GM13976 (cell line): ENCODE measurements around the gene INSIG1.

ENCODE experiments used
- DNase-seq: peaks from one replicate; pipeline ENCODE4 v3.0.0; 2012; ENCODE audit warnings: low spot score
- in situ Hi-C: fragments of 300-500 bp; cut with MboI; formaldehyde crosslinking; loops from one replicate; pipeline ENCODE4 v1.12.0; 2022; ENCODE audit warnings: low sequenced_read_pairs, mixed read lengths, inconsistent platforms; ENCODE audit not compliant: unreplicated experiment
- TF ChIP-seq, protein P1 (sequence below): IDR thresholded peaks from 2 replicates; pipeline ENCODE4 v1.5.1; 2012; ENCODE audit warnings: borderline replicate concordance, mild to moderate bottlenecking; ENCODE audit not compliant: insufficient read depth; ENCODE audit errors: extremely low read depth, missing control alignments, control extremely low read depth

INSIG1 gene

DNA sequence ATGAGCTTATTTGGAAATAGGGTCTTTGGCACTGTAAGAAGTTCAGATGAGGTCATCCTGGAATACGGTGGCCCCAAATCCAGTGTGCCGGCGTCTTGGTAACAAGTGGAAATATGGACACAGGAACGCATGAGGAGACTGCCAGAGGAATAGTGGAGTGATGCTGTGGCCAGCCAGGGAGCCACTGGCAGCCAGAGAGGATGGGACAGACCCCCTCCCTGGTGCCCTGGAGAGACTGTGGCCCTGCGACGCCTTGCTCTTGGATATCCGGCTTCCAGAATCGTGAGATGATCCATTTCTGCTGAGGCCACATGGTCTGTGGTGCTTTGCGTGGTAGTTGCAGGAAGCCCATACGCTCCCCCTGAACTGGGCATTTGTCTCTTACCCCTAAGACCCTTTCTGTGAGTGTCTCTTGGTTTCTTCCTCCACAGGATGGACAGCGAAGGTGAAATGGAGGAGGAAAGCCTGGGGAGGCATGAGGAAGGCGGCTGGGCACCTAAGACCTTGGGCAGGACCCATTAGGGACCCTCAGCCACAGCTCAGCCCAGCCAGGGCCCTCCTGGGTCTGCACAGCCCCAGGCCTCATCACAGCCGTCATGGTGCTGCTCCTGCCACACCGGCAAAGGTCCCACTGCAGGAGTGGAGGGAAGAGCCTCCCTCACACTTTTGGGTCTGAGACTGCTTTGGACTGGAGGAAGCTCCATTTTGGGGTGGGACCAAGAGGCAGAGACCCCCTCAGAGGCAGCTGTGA lies 53.6 kb downstream of the INSIG1 start:
- DNase-seq, result no peak
- TF ChIP-seq, protein P1, sequence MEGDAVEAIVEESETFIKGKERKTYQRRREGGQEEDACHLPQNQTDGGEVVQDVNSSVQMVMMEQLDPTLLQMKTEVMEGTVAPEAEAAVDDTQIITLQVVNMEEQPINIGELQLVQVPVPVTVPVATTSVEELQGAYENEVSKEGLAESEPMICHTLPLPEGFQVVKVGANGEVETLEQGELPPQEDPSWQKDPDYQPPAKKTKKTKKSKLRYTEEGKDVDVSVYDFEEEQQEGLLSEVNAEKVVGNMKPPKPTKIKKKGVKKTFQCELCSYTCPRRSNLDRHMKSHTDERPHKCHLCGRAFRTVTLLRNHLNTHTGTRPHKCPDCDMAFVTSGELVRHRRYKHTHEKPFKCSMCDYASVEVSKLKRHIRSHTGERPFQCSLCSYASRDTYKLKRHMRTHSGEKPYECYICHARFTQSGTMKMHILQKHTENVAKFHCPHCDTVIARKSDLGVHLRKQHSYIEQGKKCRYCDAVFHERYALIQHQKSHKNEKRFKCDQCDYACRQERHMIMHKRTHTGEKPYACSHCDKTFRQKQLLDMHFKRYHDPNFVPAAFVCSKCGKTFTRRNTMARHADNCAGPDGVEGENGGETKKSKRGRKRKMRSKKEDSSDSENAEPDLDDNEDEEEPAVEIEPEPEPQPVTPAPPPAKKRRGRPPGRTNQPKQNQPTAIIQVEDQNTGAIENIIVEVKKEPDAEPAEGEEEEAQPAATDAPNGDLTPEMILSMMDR, result no peak
- in situ Hi-C loops, result no loop called here

DNA sequence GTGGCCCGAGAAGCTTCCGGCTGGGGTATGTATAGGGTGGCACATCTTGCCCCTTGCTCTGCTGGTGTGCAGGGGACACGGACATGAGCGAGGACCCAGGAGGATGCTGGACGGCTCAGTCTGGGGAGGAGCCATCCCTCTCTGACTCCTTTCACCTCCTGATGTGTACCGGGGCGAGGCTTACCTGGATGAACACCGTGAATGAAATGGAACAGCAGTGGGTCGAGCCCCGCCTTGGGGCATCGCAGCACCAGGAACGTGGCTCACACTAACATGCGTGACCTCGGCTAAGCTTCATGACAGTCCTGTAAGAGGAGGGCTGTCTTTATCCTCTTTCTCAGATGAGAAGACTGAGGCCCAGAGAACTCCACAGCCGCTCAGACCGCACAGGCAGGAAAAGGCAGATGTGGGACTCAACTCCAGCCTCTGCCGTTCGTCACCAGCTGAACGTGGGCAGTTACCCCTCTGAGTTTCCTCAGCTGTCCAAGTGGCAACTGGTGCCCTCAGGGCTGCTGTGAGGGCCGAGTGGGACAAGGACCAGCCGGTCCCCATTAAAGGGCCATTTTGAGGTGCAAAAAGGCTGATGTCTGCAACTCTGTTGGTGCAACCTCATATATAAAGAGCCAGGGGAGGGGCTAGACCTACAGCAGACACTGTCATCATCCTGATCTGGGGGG lies 54.5 kb downstream of the INSIG1 start:
- in situ Hi-C loops, result no loop called here
- TF ChIP-seq, protein P1, result no peak
- no peak for DNase-seq

DNA sequence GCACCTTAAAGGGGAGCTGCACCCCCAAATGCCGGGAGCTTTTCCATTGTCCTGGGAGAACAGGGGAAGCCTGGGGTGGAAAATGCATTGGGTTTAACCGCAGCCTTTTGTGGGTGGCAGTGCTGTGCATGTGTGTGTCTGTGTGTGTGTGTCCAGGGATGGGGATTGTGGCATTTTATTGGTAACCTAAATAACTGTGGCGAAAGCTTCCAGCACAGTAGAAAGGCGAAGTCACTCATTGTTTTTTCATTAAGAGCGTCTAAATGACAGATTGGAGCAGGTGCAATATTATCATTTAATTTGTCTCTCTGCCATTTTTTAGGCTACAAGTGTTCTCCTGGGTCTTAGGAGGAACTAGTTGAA lies 55.1 kb downstream of the INSIG1 start:
- in situ Hi-C loops, result no loop called here
- DNase-seq, result no peak
- TF ChIP-seq, protein P1, result no peak

DNA sequence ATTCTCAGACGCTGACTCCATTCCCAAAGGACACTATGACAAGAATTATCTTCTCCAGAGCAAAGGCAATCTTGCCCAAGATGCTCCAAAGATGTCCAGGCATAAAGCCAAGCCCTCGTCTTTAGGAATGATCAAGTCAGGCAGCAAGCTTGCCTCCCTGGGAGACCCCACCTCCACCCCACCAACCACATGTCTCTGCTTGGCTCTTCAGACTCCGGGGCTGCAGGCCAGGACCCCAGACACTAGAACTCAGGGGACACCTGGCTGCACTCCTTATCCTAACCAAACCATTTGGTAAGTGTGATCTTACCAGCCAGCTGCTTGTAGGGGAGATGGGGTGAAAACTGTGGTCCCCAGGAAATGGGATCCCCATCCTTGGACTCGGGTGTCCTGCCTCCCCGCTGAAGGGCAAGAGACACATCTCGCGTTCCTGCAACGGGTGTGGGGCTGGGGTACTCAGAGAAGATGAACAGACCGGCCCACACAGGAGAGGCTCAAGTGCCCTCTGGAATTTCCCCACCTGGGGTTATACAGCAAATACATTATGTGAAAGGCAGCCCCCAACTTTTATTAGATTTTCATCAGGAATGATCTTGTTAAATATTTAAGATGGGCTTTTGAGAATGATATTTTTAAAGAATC lies 55.7 kb downstream of the INSIG1 start:
- no peak for DNase-seq
- in situ Hi-C loops, result no loop called here

DNA sequence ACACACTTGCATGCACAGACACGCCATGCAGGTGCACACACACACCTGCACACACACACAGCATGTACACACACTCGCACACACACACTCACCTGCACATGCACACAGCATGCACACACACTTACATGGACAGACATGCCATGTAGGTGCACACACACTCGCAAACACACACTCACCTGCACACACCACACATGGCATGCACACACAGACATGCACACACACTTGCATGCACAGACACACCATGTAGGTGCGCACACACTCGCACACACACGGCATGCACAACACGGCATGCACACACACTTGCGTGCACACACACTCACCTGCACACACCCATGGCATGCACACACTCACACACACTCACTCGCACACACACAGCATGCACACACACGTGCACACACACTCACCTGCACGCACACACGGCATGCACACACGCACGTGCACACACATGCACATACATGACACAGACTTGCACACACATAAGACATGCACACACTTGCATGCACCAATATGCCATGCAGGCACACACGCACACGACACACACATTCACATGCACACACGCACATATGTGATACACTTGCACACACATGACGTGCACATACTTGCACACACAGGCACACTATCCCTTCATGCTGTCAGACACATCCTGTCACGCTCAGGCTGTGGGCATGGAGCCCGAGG lies 56.8 kb downstream of the INSIG1 start:
- in situ Hi-C loops, result no loop called here
- TF ChIP-seq, protein P1, result no peak
- no peak for DNase-seq

More for the DNA sequence above, 55.7 kb downstream of the INSIG1 start:
- TF ChIP-seq, protein P1, result no peak

DNA sequence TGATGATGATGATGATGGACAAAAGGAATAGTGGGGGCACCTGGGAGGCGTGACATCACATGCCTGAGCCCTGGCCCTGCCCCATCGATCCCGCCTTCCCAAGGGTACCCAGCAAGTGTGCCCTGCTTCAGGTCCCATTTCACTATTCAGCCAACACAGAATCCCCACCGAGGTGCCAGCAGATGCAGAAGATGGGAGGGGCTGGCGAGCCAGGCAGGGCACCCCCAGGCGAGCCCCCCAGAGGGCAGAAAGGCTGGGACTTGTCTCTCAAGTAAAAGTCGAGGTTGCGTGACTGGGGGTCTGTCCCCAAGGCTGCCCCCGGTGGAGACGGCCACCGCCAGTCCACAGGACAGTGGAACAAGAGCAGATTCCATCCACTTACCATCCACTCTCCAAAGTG lies 57.5 kb downstream of the INSIG1 start:
- TF ChIP-seq, protein P1, result no peak
- DNase-seq, result no peak
- in situ Hi-C loops, result no loop called here
